ENCODE measurements around the gene ADH4. TPM values are rescaled to one million over a fixed set of nuclear protein-coding genes. Genes with fewer than 3 reads are reported as not detected.
"Not testable (repeated sequence)": the region's sequence is repeated elsewhere in the genome, so short reads cannot be mapped to it uniquely, and the experiment has no call there.

ADH4 gene
- under 1 TPM; 0.42 to 0.93 (median 0.51) TPM for polyA plus RNA-seq (ENCODE audit: insufficient read length in 3 of 3)

DNA sequence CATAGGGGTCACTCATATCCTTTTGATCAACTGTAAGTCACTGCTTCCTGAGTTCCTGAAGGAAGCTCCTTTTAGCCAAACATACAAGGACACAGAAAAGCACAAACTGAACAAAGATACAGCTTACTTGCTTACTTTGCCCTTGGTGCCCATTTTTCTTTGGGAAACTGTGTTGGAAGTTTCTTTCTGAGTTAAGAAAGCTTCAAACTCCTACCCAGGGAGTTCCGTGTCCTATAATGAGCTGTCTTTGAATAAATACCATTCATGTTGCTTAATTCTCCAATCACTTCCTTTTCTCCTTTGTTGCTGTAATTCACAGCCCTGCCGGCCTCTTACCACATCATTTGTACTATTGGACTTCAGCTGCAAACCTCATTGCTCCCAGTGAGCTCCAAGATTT is at the start of gene ADH4:
TSS of gene ADH4 (minus strand) at position 228 of the 400 bp plus-strand sequence. CDS start at position 153, 75 bp downstream.
- no peak for DNase-seq (ENCODE audit: low read depth in 3 of 3, low spot score in 2 of 3)

GRCh38 chr4:99190336-99190735 is 46.2 kb upstream of the ADH4 start:
- DNase-seq (ENCODE audit: low read depth in 3 of 3, low spot score in 2 of 3), result no peak

DNA sequence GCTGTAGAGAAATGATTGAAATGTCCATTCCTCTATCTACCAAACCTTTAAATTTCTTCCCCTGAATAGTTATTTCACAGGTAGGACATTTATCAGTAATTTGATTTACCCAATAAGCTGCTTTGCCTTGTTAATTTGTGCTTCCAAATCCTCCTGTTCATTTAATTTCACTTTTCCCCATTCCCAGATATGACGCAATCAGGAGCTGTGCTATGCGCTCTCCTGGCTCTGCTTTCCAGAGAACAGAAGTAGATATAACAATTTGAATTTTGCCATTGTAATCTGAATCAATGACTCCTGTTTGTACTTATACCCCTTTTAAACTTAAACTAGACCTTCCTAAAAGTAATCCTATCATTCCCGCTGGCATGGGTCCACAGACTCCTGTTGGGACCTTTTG is 45.8 kb upstream of the ADH4 start:
- DNase-seq (ENCODE audit: low read depth in 3 of 3, low spot score in 2 of 3), result not testable (repeated sequence)

GRCh38 chr4:99186029-99186428 is 41.9 kb upstream of the ADH4 start:
- DNase-seq (ENCODE audit: low read depth in 3 of 3, low spot score in 2 of 3), result no peak

DNA sequence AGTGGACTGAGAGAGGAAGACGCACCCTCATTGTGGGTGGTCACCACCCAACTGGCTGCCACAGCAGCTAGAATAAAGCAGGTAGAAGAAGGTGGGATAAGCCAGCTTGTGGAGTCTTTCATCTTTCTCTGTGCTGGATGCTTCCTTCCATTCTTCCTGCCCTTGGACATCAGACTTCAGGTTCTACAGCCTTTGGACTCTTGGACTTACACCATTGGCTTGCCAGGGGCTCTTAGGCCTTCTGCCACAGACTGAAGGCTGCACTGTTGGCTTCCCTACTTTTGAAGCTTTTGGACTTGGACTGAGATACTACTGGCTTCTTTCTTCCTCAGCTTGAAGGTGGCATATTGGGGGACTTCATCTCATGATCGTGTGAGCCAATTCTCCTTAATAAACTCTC is 41.5 kb upstream of the ADH4 start:
- no peak for DNase-seq (ENCODE audit: low read depth in 3 of 3, low spot score in 2 of 3)

GRCh38 chr4:99180382-99181070 is 36.4 kb upstream of the ADH4 start:
- DNase-seq (ENCODE audit: low read depth in 3 of 3, low spot score in 2 of 3), result no peak

DNA sequence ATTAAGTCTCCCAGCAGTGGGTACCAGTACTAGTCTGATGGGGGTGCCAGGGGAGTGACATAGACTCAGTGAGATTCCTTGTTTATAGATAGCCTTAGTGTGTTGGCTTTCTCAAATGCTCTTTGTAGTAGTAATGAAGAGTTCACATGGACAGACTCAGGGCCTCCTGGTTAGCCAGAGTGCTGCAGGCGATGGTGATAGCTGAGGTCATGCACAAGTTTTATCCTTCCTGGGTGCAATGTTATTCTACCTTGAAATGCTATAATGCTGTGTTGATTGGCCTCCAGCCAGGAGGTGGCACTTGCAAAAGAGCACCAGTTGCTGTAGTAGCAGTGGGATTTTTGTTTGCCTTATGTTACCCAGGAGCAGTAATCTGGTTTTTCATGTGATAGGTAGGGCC is 35.5 kb upstream of the ADH4 start:
- no peak for DNase-seq (ENCODE audit: low read depth in 3 of 3, low spot score in 2 of 3)

GRCh38 chr4:99179178-99179577 is 35.1 kb upstream of the ADH4 start:
- DNase-seq (ENCODE audit: low read depth in 3 of 3, low spot score in 2 of 3), result no peak

- no peak for DNase-seq (ENCODE audit: low read depth in 3 of 3, low spot score in 2 of 3)
Measured at GRCh38 chr4:99166544-99166943, 22.4 kb upstream of the ADH4 start.

DNA sequence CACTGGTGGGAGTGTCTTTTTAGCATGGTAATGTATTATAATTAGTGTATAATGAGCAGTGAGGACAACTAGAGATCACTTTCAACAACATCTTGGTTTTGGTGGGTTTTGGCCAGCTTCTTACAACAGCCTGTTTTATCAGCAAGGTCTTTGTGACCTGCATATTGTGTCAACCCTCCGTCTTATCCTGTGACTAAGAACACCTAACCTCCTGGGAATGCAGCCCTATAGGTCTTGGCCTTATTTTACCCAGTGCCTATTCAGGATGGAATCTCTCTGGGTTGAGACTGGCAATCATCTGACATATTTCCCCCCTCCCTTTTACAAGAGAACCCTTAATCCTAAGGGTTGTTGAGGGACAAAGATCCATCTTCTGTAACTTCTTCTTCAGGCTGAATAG is 21.9 kb upstream of the ADH4 start:
- no peak for DNase-seq (ENCODE audit: low read depth in 3 of 3, low spot score in 2 of 3)

DNA sequence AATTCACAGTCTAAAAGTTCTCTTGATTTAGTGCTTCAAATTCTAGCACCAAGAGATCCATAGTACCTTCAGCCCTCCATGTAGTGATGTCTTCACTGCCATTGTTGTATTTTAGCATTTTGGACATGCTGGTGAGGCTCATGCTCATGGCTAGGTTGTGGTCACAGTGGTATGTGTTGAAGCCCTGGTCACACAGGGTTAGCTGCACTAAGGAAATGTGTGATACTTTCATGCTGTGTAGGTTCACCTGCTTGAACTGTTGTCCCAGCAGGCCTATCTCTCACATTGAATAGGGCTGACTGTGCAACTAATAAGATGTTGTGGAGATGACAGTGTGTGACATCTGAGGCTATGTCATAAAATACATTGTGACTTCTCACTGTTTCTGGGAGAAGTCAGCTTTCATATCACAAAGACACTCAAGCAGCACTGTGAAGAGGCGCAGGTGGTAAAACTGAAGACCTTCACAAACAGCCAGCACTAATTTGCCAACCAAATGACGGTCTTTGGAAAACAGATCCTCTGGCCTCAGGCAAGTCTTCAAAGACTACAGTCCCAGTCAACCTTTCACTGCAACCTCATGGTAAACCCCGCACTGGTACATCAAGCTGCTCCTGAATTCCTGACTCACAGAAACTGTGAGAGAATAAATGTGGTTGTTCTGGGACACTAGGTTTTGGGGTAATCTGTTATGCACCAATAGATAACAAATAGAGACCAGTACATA is 17.4 kb upstream of the ADH4 start:
- DNase-seq (ENCODE audit: low read depth in 3 of 3, low spot score in 2 of 3), result no peak

GRCh38 chr4:99159699-99160098 is 15.6 kb upstream of the ADH4 start:
- DNase-seq (ENCODE audit: low read depth in 3 of 3, low spot score in 2 of 3), result no peak

GRCh38 chr4:99157478-99157935 is 13.4 kb upstream of the ADH4 start:
- no peak for DNase-seq (ENCODE audit: low read depth in 3 of 3, low spot score in 2 of 3)

DNA sequence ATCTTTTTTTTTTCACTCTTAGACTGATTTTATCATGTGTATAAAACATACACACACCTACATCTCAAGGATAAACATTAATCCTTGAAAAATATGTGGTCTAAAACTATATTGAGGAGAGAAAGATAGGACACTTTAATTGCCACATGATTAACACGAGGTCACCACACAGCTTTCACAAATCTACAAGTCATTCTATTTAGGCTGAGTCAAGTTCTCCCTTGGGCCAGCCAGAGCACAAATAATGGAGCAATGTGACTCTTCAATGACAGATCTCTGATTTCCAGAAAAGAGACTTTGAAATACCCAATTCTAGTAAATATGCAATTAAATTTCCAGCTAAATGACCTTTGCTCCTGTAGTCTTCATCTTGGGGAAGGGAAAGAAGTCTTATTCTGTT is 12.9 kb upstream of the ADH4 start:
- no peak for DNase-seq (ENCODE audit: low read depth in 3 of 3, low spot score in 2 of 3)

- no peak for DNase-seq (ENCODE audit: low read depth in 3 of 3, low spot score in 2 of 3)
Measured at GRCh38 chr4:99154658-99155342, 10.7 kb upstream of the ADH4 start.

- DNase-seq (ENCODE audit: low read depth in 3 of 3, low spot score in 2 of 3), result no peak
Measured at GRCh38 chr4:99151995-99152394, 7.9 kb upstream of the ADH4 start.

GRCh38 chr4:99151452-99151851 is 7.4 kb upstream of the ADH4 start:
- DNase-seq (ENCODE audit: low read depth in 3 of 3, low spot score in 2 of 3), result no peak

GRCh38 chr4:99149426-99150019 is 5.4 kb upstream of the ADH4 start:
- no peak for DNase-seq (ENCODE audit: low read depth in 3 of 3, low spot score in 2 of 3)

- DNase-seq (ENCODE audit: low read depth in 3 of 3, low spot score in 2 of 3), result no peak
Measured at GRCh38 chr4:99148550-99148949, 4.5 kb upstream of the ADH4 start.

GRCh38 chr4:99144587-99144986 is 490 bp upstream of the ADH4 start:
- DNase-seq (ENCODE audit: low read depth in 3 of 3, low spot score in 2 of 3), result no peak

DNA sequence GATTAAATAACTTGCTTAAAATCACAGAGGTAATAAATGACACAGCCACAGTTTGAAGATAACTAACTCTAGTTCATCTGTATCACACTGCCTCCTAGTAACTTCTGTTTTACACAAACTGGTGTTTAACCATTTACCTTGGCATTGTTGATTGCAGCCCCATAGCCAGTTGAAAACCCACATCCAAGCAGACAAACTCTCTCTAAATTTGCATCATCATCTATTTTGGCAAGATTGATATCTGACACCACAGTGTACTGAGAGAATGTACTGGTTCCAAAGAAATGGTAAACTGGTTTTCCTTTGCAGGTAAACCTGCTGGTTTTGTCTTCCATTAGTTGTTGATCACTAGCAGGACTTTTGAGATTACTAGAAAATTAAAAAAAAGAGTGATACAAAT is 7.8 kb downstream of the ADH4 start:
- DNase-seq (ENCODE audit: low read depth in 3 of 3, low spot score in 2 of 3), result no peak
